B cell (primary cell): ENCODE data around the gene QRICH2. TPM values are rescaled to one million over a fixed set of nuclear protein-coding genes. Genes with fewer than 3 reads are reported as not detected.

Source experiments
- ATAC-seq: fragments of 200-7000 bp; cut with Tn5 transposase; one replicate; pipeline ENCODE4 v1.10.0; 2021; ENCODE audit warnings: low read depth, mild to moderate bottlenecking, moderate number of reproducible peaks, moderate library complexity
- CTCF ChIA-PET: fragments of 350-600 bp; sonication (Branson Sonifier 250); formaldehyde crosslinking; loops from one replicate; lab custom pipeline; 2021; ENCODE audit warnings: antibody characterized with exemption, inconsistent platforms; lab: Charles Lee
- POLR2A ChIA-PET: fragments of 350-600 bp; sonication (Branson Sonifier 250); formaldehyde crosslinking; loops from one replicate; lab custom pipeline; 2021; ENCODE audit warnings: antibody characterized with exemption; lab: Charles Lee
- DNase-seq: peaks from one replicate; pipeline ENCODE4 v3.0.0; 2013
- H2AFZ ChIP-seq: 2 replicates; pipeline ENCODE4 v1.6.1; 2012; ENCODE audit warnings: mild to moderate bottlenecking, low read depth, low read length; ENCODE audit not compliant: insufficient read depth, poor library complexity, severe bottlenecking
- H3K27ac ChIP-seq, 2 donors: 1 replicate in 1 of 2; 2 replicates in 1 of 2; pipeline ENCODE4 v1.5.1; 2012 to 2013; ENCODE audit warnings: low read length in 2 of 2, mild to moderate bottlenecking in 2 of 2, moderate library complexity in 1 of 2
- H3K27me3 ChIP-seq, 4 experiments: fragments of 200-600 bp in 1 of 4; sonication (generic) in 1 of 4; replicated peaks in 1 of 4; 1 replicate in 2 of 4; 2 replicates in 2 of 4; pipeline versions ENCODE4 v1.6.1 to v1.7.0; 2013 to 2016; ENCODE audit warnings: low read length in 3 of 4, mild to moderate bottlenecking in 2 of 4, mixed read lengths in 1 of 4, moderate library complexity in 1 of 4; ENCODE audit not compliant: insufficient read depth in 4 of 4, control insufficient read depth in 3 of 4; ENCODE audit errors: control extremely low read depth in 1 of 4
- H3K36me3 ChIP-seq, 2 experiments: replicated peaks in 1 of 2; 1 replicate in 1 of 2; 2 replicates in 1 of 2; pipeline versions ENCODE4 v1.6.1 to v1.7.1; 2013; ENCODE audit warnings: low read length in 1 of 2; ENCODE audit not compliant: insufficient read depth in 2 of 2, control insufficient read depth in 1 of 2; ENCODE audit errors: control extremely low read depth in 1 of 2, extremely low read depth in 1 of 2
- H3K4me1 ChIP-seq, 2 donors: fragments of 200-600 bp in 1 of 2; sonication (generic) in 1 of 2; 1 replicate in 1 of 2; 2 replicates in 1 of 2; pipeline versions ENCODE4 v1.5.1 to v1.6.1; 2013 to 2017; ENCODE audit warnings: low read length in 2 of 2; ENCODE audit not compliant: control insufficient read depth in 2 of 2, insufficient read depth in 2 of 2
- H3K4me2 ChIP-seq: replicated peaks from 2 replicates; pipeline ENCODE3; 2012; ENCODE audit warnings: mild to moderate bottlenecking, low read depth, low read length; ENCODE audit not compliant: poor library complexity, severe bottlenecking
- H3K4me3 ChIP-seq, 5 experiments: fragments of 200-600 bp in 1 of 5; sonication (generic) in 1 of 5; 1 replicate in 3 of 5; 2 replicates in 2 of 5; pipeline versions ENCODE4 v1.5.1 to v1.7.0; 2011 to 2016; ENCODE audit warnings: low read length in 4 of 5, mild to moderate bottlenecking in 4 of 5, low read depth in 2 of 5, control low read depth in 1 of 5, moderate library complexity in 1 of 5; ENCODE audit not compliant: insufficient read depth in 1 of 5; ENCODE audit errors: control extremely low read depth in 1 of 5, extremely low read depth in 1 of 5
- H3K79me2 ChIP-seq: fragments of 200-600 bp; sonication (generic); one replicate; pipeline ENCODE4 v1.6.0; 2016; ENCODE audit warnings: low read length; ENCODE audit not compliant: control insufficient read depth, insufficient read depth
- H3K9ac ChIP-seq: fragments of 200-600 bp; sonication (generic); 2 replicates; pipeline ENCODE4 v1.6.1; 2017; ENCODE audit warnings: mild to moderate bottlenecking, low read length, moderate library complexity
- H3K9me3 ChIP-seq, 3 donors: one replicate each; pipeline versions ENCODE4 v1.6.1 to v1.7.1; 2013; ENCODE audit warnings: low read length in 2 of 3; ENCODE audit not compliant: control insufficient read depth in 2 of 3, insufficient read depth in 1 of 3; ENCODE audit errors: control extremely low read depth in 1 of 3
- H4K20me1 ChIP-seq: 2 replicates; pipeline ENCODE4 v1.6.0; 2012; ENCODE audit warnings: mild to moderate bottlenecking, low read length; ENCODE audit not compliant: insufficient read depth, control insufficient read depth, poor library complexity, severe bottlenecking
- H3K27ac Mint-ChIP-seq: one replicate; pipeline ENCODE4 v1.8.0; 2021; ENCODE audit warnings: mixed read lengths
- H3K27me3 Mint-ChIP-seq: one replicate; pipeline ENCODE4 v1.8.0; 2021; ENCODE audit warnings: mixed read lengths
- H3K4me1 Mint-ChIP-seq: one replicate; pipeline ENCODE4 v1.8.0; 2021; ENCODE audit warnings: mixed read lengths
- H3K4me3 Mint-ChIP-seq: one replicate; pipeline ENCODE4 v1.8.0; 2021; ENCODE audit warnings: mixed read lengths
- H3K9me3 Mint-ChIP-seq: one replicate; pipeline ENCODE4 v1.8.0; 2022; ENCODE audit warnings: mixed read lengths; ENCODE audit not compliant: insufficient read depth
- CTCF ChIP-seq: fragments of 200-600 bp; IDR thresholded peaks from one replicate; pipeline ENCODE4 v1.8.0; 2022; ENCODE audit warnings: antibody characterized with exemption, mild to moderate bottlenecking
- EZH2 ChIP-seq: IDR thresholded peaks from 2 replicates; pipeline ENCODE4 v1.6.1; 2012; ENCODE audit warnings: borderline replicate concordance, low read depth, mild to moderate bottlenecking, moderate library complexity, low read length; ENCODE audit not compliant: insufficient read depth, poor library complexity, severe bottlenecking
- WGBS: methylation state at CpG from one replicate; pipeline ENCODE4 v1.1.5; 2013; ENCODE audit warnings: missing lambda C conversion rate; ENCODE audit not compliant: insufficient coverage; 5-methylcytosine and 5-hydroxymethylcytosine counted together
- intact Hi-C: fragments of 100-400 bp; cut with micrococcal nuclease; formaldehyde crosslinking; loops from one replicate; pipeline ENCODE4 v1.10.0; 2022
- polyA minus RNA-seq: library from RNA; depleted of rRNA, polyadenylated mRNA; stranded (reverse); fragments of >200 nt; gene quantifications from 2 replicates; pipeline ENCODE4 v1.2.3, GENCODE V29; 2012
- polyA plus RNA-seq: library from polyadenylated mRNA; depleted of rRNA; stranded (reverse); fragments of >200 nt; gene quantifications from 2 replicates; pipeline ENCODE4 v1.2.3, GENCODE V29; 2012
- total RNA-seq, 2 donors: library from RNA; stranded (reverse); fragments of 120-200 nt in 1 of 2; gene quantifications; 1 replicate in 1 of 2; 2 replicates in 1 of 2; pipeline versions ENCODE4 v1.2.3 to v1.2.4, GENCODE V29; 2013 to 2022

QRICH2 gene
- total RNA-seq (4.2 and 4.4 TPM in 2 replicates), polyA plus RNA-seq (3.1 and 4.5 TPM in 2 replicates), polyA minus RNA-seq (1.6 and 1.9 TPM in 2 replicates)
- total RNA-seq (2013): 1.4 TPM

- Mint-ChIP-seq H3K27me3 (peaks cover 3% of the 10 kb centered on the region), H3K9me3 (no peaks in the 10 kb centered on the region), H3K27ac (no peak within 1 kb of the TSS), H3K4me1 (peaks cover 3% of the 10 kb centered on the region), H3K4me3 (no peak within 1 kb of the TSS)
- intact Hi-C loops: no loop called here
- TF ChIP-seq CTCF (no peak), EZH2 (no peak)
- ATAC-seq: no peak
- WGBS: 97% methylated on average over 41 of the region's 44 CpGs
- no peak within 1 kb of the TSS for H3K27ac ChIP-seq
- H3K9me3 ChIP-seq: no peaks in the 10 kb centered on the region
- H3K9ac ChIP-seq: no peak within 1 kb of the TSS
- H3K27me3 ChIP-seq: no peaks in the 10 kb centered on the region
- no peaks in the 10 kb centered on the region for H3K4me1 ChIP-seq
- no peak within 1 kb of the TSS for H3K4me2 ChIP-seq
- no peak within 1 kb of the TSS for H3K4me3 ChIP-seq
- H3K79me2 ChIP-seq: no peaks in the 10 kb centered on the region
- H2AFZ ChIP-seq: no peak within 1 kb of the TSS
- peaks cover 1 to 18% of the 10 kb centered on the region in 2 experiments for H3K36me3 ChIP-seq
- DNase-seq: no peak
- H4K20me1 ChIP-seq: no peaks in the 10 kb centered on the region
- ChIA-PET POLR2A (no interaction called here), CTCF (interaction anchor here (1.6 kb wide), 1 partner anchor 90 kb away, joined by 6 read pairs; no protein-coding TSS in a partner anchor)
Observed at GRCh38 chr17:76307966-76308338, at the start of gene QRICH2. TSS of gene QRICH2 (minus strand) at chr17:76308276. CDS start at chr17:76307998, 278 bp downstream.

GRCh38 chr17:76357597-76358158 lies 49.6 kb upstream of the QRICH2 start:
- no peak overlapping the region for H3K27ac Mint-ChIP-seq
- ATAC-seq: no peak
- DNase-seq: no peak
- Histone ChIP-seq H4K20me1 (no peaks in the 10 kb centered on the region), H3K27ac (no peak overlapping the region), H3K36me3 (no peaks in the 10 kb centered on the region), H3K9me3 (no peaks in the 10 kb centered on the region), H3K27me3 (no peaks in the 10 kb centered on the region), H3K4me2 (no peak overlapping the region), H3K4me1 (peaks cover 6 to 14% of the 10 kb centered on the region in 2 donors), H3K79me2 (peaks cover 6% of the 10 kb centered on the region), H2AFZ (no peak overlapping the region), H3K4me3 (no peak overlapping the region), H3K9ac (no peak overlapping the region)
- H3K4me1 Mint-ChIP-seq: peaks cover 19% of the 10 kb centered on the region
- no peaks in the 10 kb centered on the region for H3K27me3 Mint-ChIP-seq
- ChIA-PET CTCF (interaction anchor here (1.5 to 1.6 kb wide), 2 partner anchors 12 to 40 kb away, joined by 3 to 4 read pairs; no protein-coding TSS in a partner anchor), POLR2A (interaction anchor here (0.6 kb wide), 1 partner anchor 37 kb away, joined by 10 read pairs; no protein-coding TSS in a partner anchor)
- TF ChIP-seq EZH2: no peak
- no peak for TF ChIP-seq CTCF
- no peak overlapping the region for H3K4me3 Mint-ChIP-seq
- 98% methylated on average over 5 of the region's 6 CpGs for WGBS
- intact Hi-C loops: no loop called here
- H3K9me3 Mint-ChIP-seq: no peaks in the 10 kb centered on the region
